HEK293 (cell line): Measurements from ENCODE around the gene SYNDIG1.

Source experiments
- CTCF ChIA-PET: fragments of 350-600 bp; formaldehyde crosslinking; extraction: SDS; loops from one replicate; lab custom pipeline; 2021; ENCODE audit warnings: antibody characterized with exemption; lab: Yijun Ruan, JAX
- POLR2A ChIA-PET: fragments of 300-600 bp; formaldehyde crosslinking; extraction: SDS; loops from one replicate; lab custom pipeline; 2020; ENCODE audit warnings: antibody characterized with exemption, inconsistent platforms; lab: Yijun Ruan, JAX
- H3K27ac ChIP-seq: fragments of 200-500 bp; sonication (Bioruptor generic); 2 replicates; pipeline ENCODE4 v1.5.1; 2014; ENCODE audit warnings: low read depth, low read length, control low read depth, inconsistent platforms; ENCODE audit errors: extremely low read depth
- H3K36me3 ChIP-seq, 2 experiments: fragments of 200-500 bp in 1 of 2; sonication (Bioruptor generic) in 1 of 2; 1 replicate in 1 of 2; 2 replicates in 1 of 2; pipeline ENCODE4 v1.5.1; 2014 to 2017; ENCODE audit warnings: inconsistent platforms in 2 of 2, low read length in 2 of 2; ENCODE audit not compliant: control insufficient read depth in 2 of 2, insufficient read depth in 1 of 2
- H3K4me1 ChIP-seq: fragments of 200-500 bp; sonication (Bioruptor generic); 2 replicates; pipeline ENCODE4 v1.5.1; 2014; ENCODE audit warnings: mild to moderate bottlenecking, low read length, inconsistent platforms; ENCODE audit not compliant: control insufficient read depth, insufficient read depth
- H3K4me3 ChIP-seq: 2 replicates; pipeline ENCODE4 v1.5.1; 2011; ENCODE audit warnings: low read depth, mild to moderate bottlenecking, control low read depth, low read length, moderate library complexity
- H3K9me3 ChIP-seq: fragments of 200-500 bp; sonication (Bioruptor generic); 2 replicates; pipeline ENCODE4 v1.5.1; 2014; ENCODE audit warnings: low read depth, low read length, inconsistent platforms; ENCODE audit not compliant: control insufficient read depth, insufficient read depth
- CTCF ChIP-seq: fragments of 450-650 bp; formaldehyde crosslinking; IDR thresholded peaks from 2 replicates; pipeline ENCODE4 v1.5.1; 2016; ENCODE audit warnings: missing biosample characterization, missing genetic modification characterization
- GLIS2 ChIP-seq: fragments of 450-650 bp; formaldehyde crosslinking; IDR thresholded peaks from 2 replicates; pipeline ENCODE4 v1.5.1; 2016; ENCODE audit warnings: missing biosample characterization, missing genetic modification characterization
- HOXA7 ChIP-seq: sonication (generic); formaldehyde crosslinking; IDR thresholded peaks from 2 replicates; pipeline ENCODE4 v1.8.1; 2022; ENCODE audit warnings: missing genetic modification reagents, borderline replicate concordance
- MYNN ChIP-seq: fragments of 450-650 bp; formaldehyde crosslinking; IDR thresholded peaks from 2 replicates; pipeline ENCODE4 v1.5.1; 2016; ENCODE audit warnings: missing biosample characterization, missing genetic modification characterization, borderline replicate concordance
- SP2 ChIP-seq: fragments of 450-650 bp; formaldehyde crosslinking; IDR thresholded peaks from 2 replicates; pipeline ENCODE4 v1.5.1; 2016; ENCODE audit warnings: missing biosample characterization, missing genetic modification characterization
- ZBTB26 ChIP-seq: fragments of 450-650 bp; formaldehyde crosslinking; optimal IDR thresholded peaks from 2 replicates; pipeline ENCODE3; 2016; ENCODE audit warnings: missing biosample characterization, mild to moderate bottlenecking, missing genetic modification characterization
- ZBTB48 ChIP-seq: fragments of 450-650 bp; formaldehyde crosslinking; IDR thresholded peaks from 2 replicates; pipeline ENCODE4 v1.5.1; 2016; ENCODE audit warnings: missing biosample characterization, missing genetic modification characterization
- ZBTB49 ChIP-seq: fragments of 450-650 bp; formaldehyde crosslinking; IDR thresholded peaks from 2 replicates; pipeline ENCODE4 v1.5.1; 2016; ENCODE audit warnings: missing biosample characterization, missing genetic modification characterization, low read depth
- ZBTB7A ChIP-seq: fragments of 450-650 bp; formaldehyde crosslinking; IDR thresholded peaks from 2 replicates; pipeline ENCODE4 v1.5.1; 2016; ENCODE audit warnings: low read depth, missing biosample characterization, missing genetic modification characterization
- ZFP37 ChIP-seq: fragments of 450-650 bp; formaldehyde crosslinking; IDR thresholded peaks from 2 replicates; pipeline ENCODE4 v1.5.1; 2016; ENCODE audit warnings: missing biosample characterization, missing genetic modification characterization
- ZFP69B ChIP-seq: fragments of 450-650 bp; formaldehyde crosslinking; IDR thresholded peaks from 2 replicates; pipeline ENCODE4 v1.5.1; 2016; ENCODE audit warnings: missing biosample characterization, missing genetic modification characterization
- ZIC2 ChIP-seq: fragments of 450-650 bp; formaldehyde crosslinking; IDR thresholded peaks from 2 replicates; pipeline ENCODE4 v1.5.1; 2016; ENCODE audit warnings: missing biosample characterization, missing genetic modification characterization
- ZNF248 ChIP-seq: fragments of 450-650 bp; formaldehyde crosslinking; IDR thresholded peaks from 2 replicates; pipeline ENCODE4 v1.5.1; 2017; ENCODE audit warnings: missing biosample characterization, missing genetic modification characterization
- ZNF335 ChIP-seq: fragments of 450-650 bp; formaldehyde crosslinking; conservative IDR thresholded peaks from 2 replicates; pipeline ENCODE4 v1.5.1; 2016; ENCODE audit warnings: missing biosample characterization, missing genetic modification characterization
- ZNF394 ChIP-seq: fragments of 450-650 bp; formaldehyde crosslinking; IDR thresholded peaks from 2 replicates; pipeline ENCODE4 v1.5.1; 2016; ENCODE audit warnings: missing biosample characterization, missing genetic modification characterization, mild to moderate bottlenecking, moderate library complexity, borderline replicate concordance
- ZNF548 ChIP-seq: fragments of 450-650 bp; formaldehyde crosslinking; IDR thresholded peaks from 2 replicates; pipeline ENCODE4 v1.5.1; 2016; ENCODE audit warnings: missing biosample characterization, missing genetic modification characterization
- ZNF558 ChIP-seq: fragments of 450-650 bp; formaldehyde crosslinking; IDR thresholded peaks from 2 replicates; pipeline ENCODE4 v1.5.1; 2016; ENCODE audit warnings: missing biosample characterization, missing genetic modification characterization
- ZNF621 ChIP-seq: fragments of 450-650 bp; formaldehyde crosslinking; IDR thresholded peaks from 2 replicates; pipeline ENCODE4 v1.5.1; 2017; ENCODE audit warnings: missing biosample characterization, missing genetic modification characterization
- ZNF658 ChIP-seq: fragments of 450-650 bp; formaldehyde crosslinking; IDR thresholded peaks from 2 replicates; pipeline ENCODE4; 2016; ENCODE audit warnings: missing biosample characterization, missing genetic modification characterization
- TF ChIP-seq, protein P1 (sequence below): fragments of 450-650 bp; formaldehyde crosslinking; IDR thresholded peaks from 2 replicates; pipeline ENCODE4 v1.5.1; 2017; ENCODE audit warnings: missing biosample characterization, missing genetic modification characterization
- TF ChIP-seq, protein P2 (sequence below): fragments of 450-650 bp; IDR thresholded peaks from 2 replicates; pipeline ENCODE4 v1.5.1; 2018; ENCODE audit warnings: missing biosample characterization, missing genetic modification characterization

The SYNDIG1 gene

DNA sequence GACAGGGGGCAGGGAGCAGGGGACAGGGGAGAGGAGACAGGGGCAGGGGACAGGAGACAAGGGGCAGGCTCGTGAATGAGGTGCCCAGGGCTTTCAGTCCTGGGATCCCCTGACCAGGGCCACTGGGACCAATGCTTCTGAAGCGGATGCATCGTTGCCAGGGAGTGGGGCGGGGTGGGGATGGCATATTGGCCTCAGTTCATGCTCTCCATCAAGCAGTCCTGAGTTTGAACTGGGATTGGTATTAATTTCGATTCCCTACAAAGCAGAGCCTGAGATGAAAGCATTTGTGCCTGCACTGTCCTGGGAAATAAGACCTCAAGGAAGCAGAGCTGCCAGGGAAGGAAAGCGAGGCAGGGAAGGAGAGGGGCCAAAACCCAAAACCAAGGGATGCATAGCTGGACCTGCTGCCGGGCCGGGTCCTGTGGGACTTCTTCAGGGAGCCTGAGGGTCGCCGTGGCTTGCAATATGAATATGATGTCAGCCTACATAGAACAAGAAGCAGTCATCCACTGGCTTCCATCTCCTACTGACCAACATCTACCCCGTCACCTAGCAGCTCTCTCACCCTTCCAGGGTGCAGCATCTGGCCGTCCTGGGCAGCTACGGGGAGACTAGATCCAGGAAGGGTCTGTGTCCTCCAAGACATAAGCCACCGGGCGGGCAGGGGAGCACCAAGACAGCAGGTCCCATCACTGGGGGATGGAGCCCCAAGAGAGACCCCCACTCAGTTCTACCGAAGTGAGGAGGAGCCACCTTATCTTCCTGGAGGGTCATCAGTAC is 233.3 kb downstream of the SYNDIG1 start:
- Histone ChIP-seq H3K27ac (no peak overlapping the region), H3K4me1 (no peaks in the 10 kb centered on the region)
- TF ChIP-seq GLIS2 (tag by site-specific recombination) (no peak), ZBTB48 (no peak), ZNF248 (tag by site-specific recombination) (no peak), ZNF621 (tag by site-specific recombination) (no peak), ZNF394 (no peak), ZNF548 (tag by site-specific recombination) (no peak), ZNF335 (tag by site-specific recombination) (no peak), ZIC2 (no peak), ZBTB26 (tag by site-specific recombination) (no peak), MYNN (no peak), ZBTB7A (tag by site-specific recombination) (no peak), ZNF558 (tag by site-specific recombination) (no peak), ZFP69B (tag by site-specific recombination) (no peak), ZFP37 (tag by site-specific recombination) (no peak), ZNF658 (tag by site-specific recombination) (no peak), SP2 (no peak), CTCF (tag by site-specific recombination) (no peak)
- TF ChIP-seq, protein P1, sequence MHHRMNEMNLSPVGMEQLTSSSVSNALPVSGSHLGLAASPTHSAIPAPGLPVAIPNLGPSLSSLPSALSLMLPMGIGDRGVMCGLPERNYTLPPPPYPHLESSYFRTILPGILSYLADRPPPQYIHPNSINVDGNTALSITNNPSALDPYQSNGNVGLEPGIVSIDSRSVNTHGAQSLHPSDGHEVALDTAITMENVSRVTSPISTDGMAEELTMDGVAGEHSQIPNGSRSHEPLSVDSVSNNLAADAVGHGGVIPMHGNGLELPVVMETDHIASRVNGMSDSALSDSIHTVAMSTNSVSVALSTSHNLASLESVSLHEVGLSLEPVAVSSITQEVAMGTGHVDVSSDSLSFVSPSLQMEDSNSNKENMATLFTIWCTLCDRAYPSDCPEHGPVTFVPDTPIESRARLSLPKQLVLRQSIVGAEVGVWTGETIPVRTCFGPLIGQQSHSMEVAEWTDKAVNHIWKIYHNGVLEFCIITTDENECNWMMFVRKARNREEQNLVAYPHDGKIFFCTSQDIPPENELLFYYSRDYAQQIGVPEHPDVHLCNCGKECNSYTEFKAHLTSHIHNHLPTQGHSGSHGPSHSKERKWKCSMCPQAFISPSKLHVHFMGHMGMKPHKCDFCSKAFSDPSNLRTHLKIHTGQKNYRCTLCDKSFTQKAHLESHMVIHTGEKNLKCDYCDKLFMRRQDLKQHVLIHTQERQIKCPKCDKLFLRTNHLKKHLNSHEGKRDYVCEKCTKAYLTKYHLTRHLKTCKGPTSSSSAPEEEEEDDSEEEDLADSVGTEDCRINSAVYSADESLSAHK (tag by site-specific recombination): no peak
- TF ChIP-seq, protein P2, sequence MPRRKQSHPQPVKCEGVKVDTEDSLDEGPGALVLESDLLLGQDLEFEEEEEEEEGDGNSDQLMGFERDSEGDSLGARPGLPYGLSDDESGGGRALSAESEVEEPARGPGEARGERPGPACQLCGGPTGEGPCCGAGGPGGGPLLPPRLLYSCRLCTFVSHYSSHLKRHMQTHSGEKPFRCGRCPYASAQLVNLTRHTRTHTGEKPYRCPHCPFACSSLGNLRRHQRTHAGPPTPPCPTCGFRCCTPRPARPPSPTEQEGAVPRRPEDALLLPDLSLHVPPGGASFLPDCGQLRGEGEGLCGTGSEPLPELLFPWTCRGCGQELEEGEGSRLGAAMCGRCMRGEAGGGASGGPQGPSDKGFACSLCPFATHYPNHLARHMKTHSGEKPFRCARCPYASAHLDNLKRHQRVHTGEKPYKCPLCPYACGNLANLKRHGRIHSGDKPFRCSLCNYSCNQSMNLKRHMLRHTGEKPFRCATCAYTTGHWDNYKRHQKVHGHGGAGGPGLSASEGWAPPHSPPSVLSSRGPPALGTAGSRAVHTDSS: no peak
- TF ChIP-seq, all 188 proteins: peak for 0
- H3K4me3 ChIP-seq: no peak overlapping the region
- ChIA-PET CTCF (no interaction called here), POLR2A (no interaction called here)
- no peaks in the 10 kb centered on the region for H3K9me3 ChIP-seq
- no peaks in the 10 kb centered on the region for H3K36me3 ChIP-seq

- no peaks in the 10 kb centered on the region for H3K36me3 ChIP-seq
- no peak overlapping the region for H3K4me3 ChIP-seq
- no peaks in the 10 kb centered on the region for H3K4me1 ChIP-seq
- no peaks in the 10 kb centered on the region for H3K9me3 ChIP-seq
- no peak for TF ChIP-seq ZBTB49 (tag by site-specific recombination)
- TF ChIP-seq ZNF248 (tag by site-specific recombination): no peak
- TF ChIP-seq HOXA7 (CRISPR knock-in tag): no peak
- CTCF ChIA-PET: no interaction called here
- POLR2A ChIA-PET: no interaction called here
- no peak overlapping the region for H3K27ac ChIP-seq
These were observed 233.8 kb downstream of the SYNDIG1 start for GRCh38 chr20:24703284-24703610.
